Dermis blood vessel endothelial cell (primary cell): ENCODE measurements around the gene CCDC30. TPM values are rescaled to one million over a fixed set of nuclear protein-coding genes. Genes with fewer than 3 reads are reported as not detected.

Source experiments
- DNase-seq: peaks from one replicate; pipeline ENCODE4 v3.0.0; 2010
- total RNA-seq: library from RNA; depleted of rRNA; stranded (reverse); fragments of >200 nt; gene quantifications from 2 replicates; pipeline ENCODE4 v1.2.3, GENCODE V29; 2014

The CCDC30 gene
- 0.28 and 0.68 TPM in 2 replicates for total RNA-seq

GRCh38 chr1:42462828-42463763, at the start of gene CCDC30:
TSS of gene CCDC30 (plus strand) at chr1:42463286. CDS start at chr1:42480552, 17,266 bp downstream.
- peak; percentile 98 for DNase-seq

- no peak for DNase-seq
These were observed 48.3 kb upstream of the CCDC30 start for GRCh38 chr1:42414551-42415496.

- DNase-seq, result no peak
These were observed 45.9 kb upstream of the CCDC30 start for GRCh38 chr1:42417166-42417565.

- DNase-seq, result no peak
These were observed 44.6 kb upstream of the CCDC30 start for GRCh38 chr1:42418516-42418915.

GRCh38 chr1:42419126-42419821, 43.8 kb upstream of the CCDC30 start:
- DNase-seq, result no peak

GRCh38 chr1:42420121-42420520, 43.0 kb upstream of the CCDC30 start:
- DNase-seq, result no peak

- DNase-seq, result peak; percentile 78
These were observed 42.0 kb upstream of the CCDC30 start for GRCh38 chr1:42420911-42421585.

GRCh38 chr1:42422737-42423136, 40.3 kb upstream of the CCDC30 start:
- no peak for DNase-seq

GRCh38 chr1:42423681-42424080, 39.4 kb upstream of the CCDC30 start:
- DNase-seq, result no peak

- DNase-seq, result no peak
These were observed 38.9 kb upstream of the CCDC30 start for GRCh38 chr1:42424201-42424600.

- DNase-seq, result peak; percentile 86
These were observed 35.8 kb upstream of the CCDC30 start for GRCh38 chr1:42427240-42427639.

- DNase-seq, result no peak
These were observed 33.5 kb upstream of the CCDC30 start for GRCh38 chr1:42429603-42430002.

- peak; percentile 44 for DNase-seq
These were observed 32.6 kb upstream of the CCDC30 start for GRCh38 chr1:42430286-42431135.

- no peak for DNase-seq
These were observed 31.6 kb upstream of the CCDC30 start for GRCh38 chr1:42431514-42431913.

- DNase-seq, result no peak
These were observed 30.4 kb upstream of the CCDC30 start for GRCh38 chr1:42432714-42433113.

GRCh38 chr1:42433369-42433768, 29.7 kb upstream of the CCDC30 start:
- no peak for DNase-seq

- DNase-seq, result no peak
These were observed 28.7 kb upstream of the CCDC30 start for GRCh38 chr1:42434340-42434739.

GRCh38 chr1:42439940-42440339, 23.1 kb upstream of the CCDC30 start:
- peak; percentile 73 for DNase-seq

- DNase-seq, result no peak
These were observed 20.4 kb upstream of the CCDC30 start for GRCh38 chr1:42442662-42443061.

GRCh38 chr1:42449256-42449655, 13.8 kb upstream of the CCDC30 start:
- no peak for DNase-seq

GRCh38 chr1:42450061-42450460, 13.0 kb upstream of the CCDC30 start:
- DNase-seq, result no peak
